MCF 10A (cell line): Measurements from ENCODE around the gene SHD. TPM values are rescaled to one million over a fixed set of nuclear protein-coding genes. Genes with fewer than 3 reads are reported as not detected.

ENCODE experiments used
- BruUV-seq: library from RNA; stranded (reverse); fragments of 400-500 nt; replicated peaks from 2 replicates; lab custom pipeline; 2021; lab: Mats Ljungman, UMichigan
- CTCF ChIA-PET: fragments of 300-600 bp; sonication (Branson Sonifier 250); formaldehyde crosslinking; extraction: SDS; loops from one replicate; lab custom pipeline; 2021; ENCODE audit warnings: antibody characterized with exemption, inconsistent platforms; lab: Yijun Ruan, JAX
- POLR2A ChIA-PET: fragments of 300-600, 350-650 bp; sonication (Branson Sonifier 250); formaldehyde crosslinking; extraction: SDS; loops from one replicate; lab custom pipeline; 2020; ENCODE audit warnings: antibody characterized with exemption, inconsistent platforms; lab: Yijun Ruan, JAX
- DNase-seq: peaks from one replicate; pipeline ENCODE4 v3.0.0-alpha.2; 2018; ENCODE audit not compliant: unreplicated experiment
- H3K27ac Mint-ChIP-seq: one replicate; pipeline ENCODE4 v1.8.0; 2022; ENCODE audit warnings: mild to moderate bottlenecking, low read depth, mixed read lengths; ENCODE audit not compliant: unreplicated experiment
- H3K27me3 Mint-ChIP-seq: one replicate; pipeline ENCODE4 v1.8.0; 2022; ENCODE audit warnings: mixed read lengths; ENCODE audit not compliant: insufficient read depth, unreplicated experiment
- H3K36me3 Mint-ChIP-seq: one replicate; pipeline ENCODE4 v1.8.0; 2022; ENCODE audit warnings: mild to moderate bottlenecking, moderate library complexity, mixed read lengths; ENCODE audit not compliant: insufficient read depth, unreplicated experiment
- H3K4me1 Mint-ChIP-seq: one replicate; pipeline ENCODE4 v1.8.0; 2022; ENCODE audit warnings: mixed read lengths; ENCODE audit not compliant: insufficient read depth, unreplicated experiment
- H3K4me3 Mint-ChIP-seq: one replicate; pipeline ENCODE4 v1.8.0; 2022; ENCODE audit warnings: mild to moderate bottlenecking, moderate library complexity, mixed read lengths; ENCODE audit not compliant: unreplicated experiment
- H3K9me3 Mint-ChIP-seq: one replicate; pipeline ENCODE4 v1.8.0; 2022; ENCODE audit warnings: mixed read lengths; ENCODE audit not compliant: unreplicated experiment
- CTCF ChIP-seq: fragments of 200-600 bp; IDR thresholded peaks from one replicate; pipeline ENCODE4 v1.8.0; 2022; ENCODE audit warnings: antibody characterized with exemption, mild to moderate bottlenecking; ENCODE audit not compliant: unreplicated experiment
- intact Hi-C: fragments of 100-400 bp; cut with micrococcal nuclease; formaldehyde crosslinking; loops from 2 replicates; pipeline ENCODE4 v1.14.1; 2022
- total RNA-seq: library from RNA; stranded (reverse); gene quantifications from 2 replicates; pipeline ENCODE4 v1.2.3, GENCODE V29; 2022

The SHD gene
- total RNA-seq, 1 experiment from 2014 or later = not detected

GRCh38 chr19:4301590-4302242 lies 22.6 kb downstream of the SHD start:
- Mint-ChIP-seq H3K4me1 (no peaks in the 10 kb centered on the region), H3K36me3 (no peaks in the 10 kb centered on the region), H3K4me3 (no peak overlapping the region), H3K27ac (no peak overlapping the region), H3K9me3 (no peaks in the 10 kb centered on the region), H3K27me3 (peaks cover 15% of the 10 kb centered on the region)
- DNase-seq = no peak
- BruUV-seq = no TSS peak
- intact Hi-C loops = no loop called here
- TF ChIP-seq CTCF = no peak
- ChIA-PET CTCF (interaction anchor here (0.6 kb wide), 1 partner anchor 12 kb away, joined by 3 read pairs; no protein-coding TSS in a partner anchor), POLR2A (no interaction called here)

GRCh38 chr19:4302243-4302640 lies 23.2 kb downstream of the SHD start, which contains the start of gene TMIGD2:
Gene TMIGD2 (minus strand): TSS chr19:4302389. CDS start chr19:4302385, 4 bp downstream.
- no peak for DNase-seq
- H3K27ac Mint-ChIP-seq = no peak within 1 kb of the TSS
- no peaks in the 10 kb centered on the region for H3K36me3 Mint-ChIP-seq
- intact Hi-C loops = no loop called here
- TF ChIP-seq CTCF = no peak
- H3K4me1 Mint-ChIP-seq = no peaks in the 10 kb centered on the region
- no peaks in the 10 kb centered on the region for H3K9me3 Mint-ChIP-seq
- H3K27me3 Mint-ChIP-seq = peaks cover 20% of the 10 kb centered on the region
- ChIA-PET POLR2A (no interaction called here), CTCF (interaction anchor here (0.6 kb wide), 1 partner anchor 12 kb away, joined by 3 read pairs; no protein-coding TSS in a partner anchor)
- no TSS peak for BruUV-seq
- H3K4me3 Mint-ChIP-seq = no peak within 1 kb of the TSS

DNA sequence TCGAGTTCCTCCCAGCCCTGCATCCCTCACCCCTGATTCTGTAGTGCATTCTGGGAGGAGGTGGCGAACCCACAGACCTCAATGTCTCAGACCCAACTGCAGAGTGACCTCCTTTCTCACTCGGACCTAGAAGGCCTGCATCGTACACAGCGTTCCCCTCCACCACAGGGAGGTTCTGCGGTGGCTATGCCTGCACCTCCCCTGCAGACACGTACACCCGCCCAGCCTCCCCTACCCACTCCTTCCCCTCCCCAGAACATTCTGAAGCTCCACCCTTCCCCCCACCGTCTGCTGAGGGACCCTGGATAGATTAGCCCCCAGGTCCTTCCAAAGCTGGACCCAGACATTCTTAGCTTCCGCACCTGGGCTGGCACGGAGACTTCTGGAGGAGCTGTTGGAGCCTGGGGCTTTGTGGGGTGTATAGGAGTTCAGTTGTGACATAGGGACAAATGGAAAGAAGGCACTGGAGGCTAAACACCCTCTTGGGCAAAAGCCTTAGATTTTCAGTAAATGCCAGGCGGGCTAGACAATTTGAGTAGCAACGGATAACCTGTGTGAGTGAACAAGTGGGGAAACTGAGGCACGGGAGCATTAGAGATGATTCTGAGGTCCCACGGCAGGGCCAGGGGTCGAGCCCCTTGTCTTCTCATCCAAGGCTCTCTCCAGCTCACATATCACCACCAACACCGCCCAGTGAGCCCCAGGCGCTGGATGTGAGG lies 24.9 kb downstream of the SHD start:
- DNase-seq = no peak
- BruUV-seq = no TSS peak
- intact Hi-C loops = no loop called here
- CTCF ChIA-PET = interaction anchor here (1.2 kb wide), 1 partner anchor 37 kb away, joined by 3 read pairs; no protein-coding TSS in a partner anchor
- POLR2A ChIA-PET = no interaction called here
- no peaks in the 10 kb centered on the region for H3K9me3 Mint-ChIP-seq
- no peak overlapping the region for H3K27ac Mint-ChIP-seq
- peaks cover 20% of the 10 kb centered on the region for H3K27me3 Mint-ChIP-seq
- no peak for TF ChIP-seq CTCF
- no peaks in the 10 kb centered on the region for H3K4me1 Mint-ChIP-seq
- no peaks in the 10 kb centered on the region for H3K36me3 Mint-ChIP-seq
- H3K4me3 Mint-ChIP-seq = no peak overlapping the region

DNA sequence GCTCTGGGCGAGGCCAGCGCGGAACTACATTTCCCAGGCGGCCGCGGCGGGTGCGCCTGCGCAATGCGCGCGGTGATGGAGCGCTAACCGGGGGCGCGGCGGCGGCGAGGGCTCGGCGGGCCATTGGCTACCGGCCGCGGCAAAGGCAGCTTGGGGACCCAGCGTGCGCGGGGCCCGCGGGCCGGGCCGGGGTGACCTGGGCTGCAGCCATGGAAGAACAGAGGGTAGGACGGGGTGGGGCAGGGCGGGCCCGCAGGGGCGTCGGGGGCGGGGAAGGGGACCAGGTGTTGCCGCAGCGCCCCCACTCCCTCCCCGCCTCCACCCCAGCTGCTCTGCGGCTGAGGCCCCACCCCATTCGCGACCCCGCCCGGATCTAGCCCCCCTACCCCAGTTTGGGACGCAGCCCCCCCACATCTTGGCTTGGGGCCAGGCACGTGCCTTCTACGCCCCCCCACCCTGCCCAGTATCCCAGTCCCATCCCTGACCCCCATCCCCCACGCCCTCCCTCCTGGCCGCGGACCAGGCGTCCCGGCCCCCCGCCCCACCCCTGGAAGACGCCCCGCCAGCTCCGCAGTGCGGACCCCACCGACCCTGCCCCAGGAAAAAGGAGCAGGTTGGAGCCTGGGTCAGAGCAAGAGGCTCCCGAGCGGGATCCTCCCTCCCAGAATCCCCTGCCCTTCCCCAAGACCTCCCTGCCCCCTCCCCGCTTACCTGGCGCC lies 25.6 kb downstream of the SHD start, which contains the start of gene FSD1:
Gene FSD1 (plus strand): TSS at position 61 of the 719 bp plus-strand sequence. CDS start 149 bp downstream, at position 210.
- no peak for DNase-seq
- Mint-ChIP-seq H3K27ac (no peak within 1 kb of the TSS), H3K4me1 (no peaks in the 10 kb centered on the region)

More for the DNA sequence above, 25.6 kb downstream of the SHD start, which contains the start of gene FSD1:
- peaks cover 20% of the 10 kb centered on the region for H3K27me3 Mint-ChIP-seq
- TF ChIP-seq CTCF = no peak
- no peak within 1 kb of the TSS for H3K4me3 Mint-ChIP-seq
- CTCF ChIA-PET = interaction anchor here (1.2 kb wide), 1 partner anchor 38 kb away, joined by 3 read pairs; no protein-coding TSS in a partner anchor
- no peaks in the 10 kb centered on the region for H3K36me3 Mint-ChIP-seq
- intact Hi-C loops = no loop called here
- BruUV-seq = no TSS peak
- POLR2A ChIA-PET = no interaction called here
- no peaks in the 10 kb centered on the region for H3K9me3 Mint-ChIP-seq
